ENCODE data around the gene EDDM3A.

EDDM3A gene

DNA sequence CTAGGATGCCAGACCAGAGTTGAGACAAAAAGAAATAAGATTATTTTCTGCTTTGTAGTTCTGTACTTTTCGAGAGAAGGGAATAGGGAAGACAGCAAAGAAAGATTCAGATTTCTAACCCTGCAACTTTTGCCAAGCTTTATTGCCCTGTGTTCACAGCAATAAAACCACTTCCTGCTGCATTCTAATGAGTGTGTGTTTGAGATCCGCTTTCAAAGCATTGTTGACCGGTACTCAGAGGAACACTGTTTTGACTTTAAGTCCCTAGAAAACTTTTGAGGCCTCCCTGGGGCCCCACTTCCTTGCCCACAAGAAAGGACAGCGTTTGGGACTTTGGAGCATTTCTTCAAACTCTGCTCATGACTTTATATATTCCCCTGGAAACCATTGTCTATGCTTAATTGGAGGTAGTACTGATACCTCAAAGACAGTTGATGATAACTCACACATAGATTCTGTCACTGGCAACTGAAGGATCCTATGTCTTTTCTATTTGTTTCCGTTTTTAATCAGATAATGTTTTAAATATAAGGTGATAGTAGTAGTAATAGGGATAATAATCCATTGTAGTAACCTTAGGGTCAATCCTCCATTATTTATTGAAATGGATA, 36.7 kb downstream of the EDDM3A start:
- no peak for DNase-seq

DNA sequence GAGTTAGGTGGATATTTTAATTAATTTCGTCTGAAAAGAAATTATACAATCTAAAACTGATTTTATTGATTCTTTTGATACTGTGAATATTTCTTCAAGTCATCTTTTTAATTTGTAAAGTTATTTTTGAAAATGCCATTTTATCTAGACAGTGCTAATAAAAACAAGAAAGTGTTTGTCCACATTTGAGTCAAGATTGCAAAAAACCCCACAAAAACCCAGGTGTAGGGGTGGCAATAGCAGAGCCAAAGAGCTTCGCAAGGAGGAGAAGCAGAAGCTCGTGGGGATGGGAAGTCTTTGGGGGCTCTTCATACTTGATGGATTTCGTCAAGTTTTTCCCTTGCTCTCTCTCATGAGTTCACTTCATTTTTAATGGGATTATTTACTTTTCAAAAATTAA, 41.3 kb downstream of the EDDM3A start:
- no peak for DNase-seq

DNA sequence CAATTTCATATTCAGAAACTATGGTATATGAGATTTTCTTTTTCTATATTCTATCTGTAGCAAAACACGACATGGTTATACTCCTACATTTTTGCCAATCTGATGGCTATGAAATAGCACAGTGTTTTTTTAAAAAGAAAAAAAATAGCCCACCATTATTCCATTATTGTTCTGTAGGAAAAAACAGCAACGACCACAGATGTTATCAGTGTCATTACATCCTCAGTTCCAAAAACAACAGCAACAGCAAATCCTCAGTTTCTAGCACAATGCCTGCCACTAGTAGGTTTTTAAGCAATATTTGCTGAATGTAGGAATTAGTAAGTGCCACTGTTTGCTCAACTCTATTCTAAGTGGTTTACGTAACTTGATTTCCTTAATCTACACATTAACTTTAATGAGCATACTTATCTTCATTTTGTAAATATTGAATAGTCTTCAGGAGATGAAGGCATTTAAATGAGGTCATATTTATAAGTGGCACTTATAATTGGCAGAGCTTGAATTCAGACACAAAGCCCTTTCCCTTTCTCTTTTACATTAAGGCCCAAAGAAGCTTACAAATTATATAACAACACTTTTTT, 43.6 kb downstream of the EDDM3A start:
- DNase-seq: no peak

DNA sequence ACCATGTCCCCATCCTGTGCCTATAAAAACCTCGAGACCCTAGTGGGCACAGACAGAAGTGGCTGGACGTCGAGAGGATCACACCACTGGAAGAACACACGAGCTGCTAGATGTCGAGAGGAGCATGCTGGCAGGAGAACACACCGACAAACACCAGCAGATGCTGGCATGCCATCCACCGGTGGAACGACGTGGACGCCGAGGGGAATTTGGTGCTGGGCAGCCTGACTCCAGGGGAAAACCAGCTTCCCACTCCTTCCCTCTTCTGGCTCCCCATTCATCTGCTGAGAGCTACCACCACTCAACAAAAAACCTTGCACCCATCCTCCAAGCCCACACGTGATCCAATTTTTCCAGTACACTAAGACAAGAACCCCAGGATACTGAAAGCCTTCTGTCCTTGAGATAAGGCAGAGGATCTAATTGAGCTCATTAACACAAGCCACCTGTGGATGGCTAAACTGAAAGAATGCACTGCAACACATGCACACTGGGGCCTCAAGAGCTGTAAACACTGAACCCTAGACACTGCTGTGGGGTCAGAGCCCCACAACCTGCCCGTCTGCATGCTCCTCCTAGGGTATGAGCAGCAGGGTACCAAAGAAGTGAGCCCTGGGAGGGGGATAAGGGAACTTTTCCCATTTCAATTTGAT, 44.9 kb downstream of the EDDM3A start:
- no peak for DNase-seq

DNA sequence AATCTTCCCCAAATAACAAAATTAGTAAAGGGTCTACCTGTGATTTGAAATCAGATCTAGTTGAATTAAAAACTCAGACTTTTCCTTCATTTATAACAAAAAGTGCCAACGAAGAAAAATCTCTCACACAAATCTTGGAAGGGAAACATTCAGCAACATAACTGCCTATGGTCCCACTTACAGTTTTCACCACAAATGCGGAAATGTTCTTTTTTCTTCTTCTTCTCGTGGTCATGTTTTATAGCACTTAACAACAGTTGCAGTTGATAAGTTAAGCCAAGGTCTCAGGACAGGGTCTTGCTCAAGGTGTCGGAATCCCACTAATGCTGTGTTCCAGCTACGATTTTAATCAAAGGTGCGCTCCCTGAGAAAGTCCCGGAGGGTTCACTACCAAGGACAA, 45.5 kb downstream of the EDDM3A start:
- DNase-seq: no peak

DNA sequence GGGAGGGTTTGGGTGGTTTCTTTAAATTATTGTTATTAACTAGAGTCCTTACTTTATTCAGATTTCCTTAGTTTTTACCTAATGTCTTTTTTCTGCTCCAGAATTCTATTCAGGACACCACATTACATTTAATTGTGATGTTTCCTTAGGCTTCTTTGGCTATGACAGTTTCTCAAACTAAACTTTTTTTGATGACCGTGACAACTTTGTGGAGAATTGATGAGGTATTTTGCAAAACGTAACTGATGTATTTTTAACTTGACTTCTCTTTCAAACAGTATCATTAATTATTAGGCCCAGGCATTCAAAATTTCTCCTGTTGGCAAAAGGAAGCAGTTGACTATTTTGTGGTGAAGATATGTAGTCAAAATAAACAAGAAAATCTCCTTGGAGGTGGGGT, 45.9 kb downstream of the EDDM3A start:
- DNase-seq: no peak

DNA sequence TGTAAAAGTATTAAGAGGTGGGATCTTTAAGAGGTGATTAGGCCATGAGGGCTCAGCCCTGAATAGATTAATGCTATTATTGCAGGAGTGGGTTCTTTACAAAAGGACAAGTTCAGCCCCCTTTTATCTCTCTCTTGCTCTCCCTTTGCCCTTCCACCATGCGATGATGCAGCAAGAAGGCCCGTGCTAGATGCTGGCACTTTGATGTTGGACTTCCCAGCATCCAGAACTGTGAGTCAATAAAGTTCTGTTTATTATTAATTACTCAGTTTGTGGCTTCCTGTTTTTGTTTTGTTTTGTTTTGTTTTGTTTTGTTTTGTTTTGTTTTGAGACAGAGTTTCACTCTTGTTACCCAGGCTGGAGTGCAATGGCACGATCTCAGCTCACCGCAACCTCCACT, 46.9 kb downstream of the EDDM3A start:
- no peak for DNase-seq

DNA sequence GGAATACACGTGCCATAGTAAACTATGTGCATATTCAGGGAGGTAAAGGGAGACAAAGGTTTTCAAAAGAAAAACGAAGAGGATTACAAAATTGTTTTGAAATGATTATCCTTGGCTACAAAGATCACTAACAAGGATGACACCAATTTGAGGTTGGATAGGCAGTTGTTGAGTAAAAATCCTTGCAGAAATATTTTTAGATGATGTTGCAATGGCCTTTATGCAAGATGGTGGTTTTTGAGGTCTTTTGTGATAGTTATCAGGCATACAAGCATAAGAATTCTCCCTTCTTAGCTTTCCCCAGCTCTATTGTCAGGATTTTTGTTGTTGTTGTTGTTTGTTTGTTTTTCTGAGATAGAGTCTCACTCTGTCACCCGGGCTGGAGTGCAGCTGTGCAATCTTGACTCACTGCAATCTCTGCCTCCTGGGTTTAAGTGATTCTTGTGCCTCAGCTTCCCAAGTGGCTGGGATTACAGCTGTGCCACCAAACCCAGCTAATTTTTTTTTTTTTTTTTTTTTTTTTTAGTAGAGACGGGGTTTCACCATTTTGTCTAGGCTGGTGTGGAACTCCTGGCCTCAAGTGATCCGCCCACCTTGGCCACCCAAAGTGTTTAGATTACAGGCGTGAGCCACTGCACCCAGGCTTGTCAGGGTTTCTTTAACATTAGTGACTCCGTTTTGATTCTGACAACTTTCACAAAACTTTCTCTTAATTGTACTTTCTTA, 49.1 kb downstream of the EDDM3A start:
- DNase-seq: no peak

DNA sequence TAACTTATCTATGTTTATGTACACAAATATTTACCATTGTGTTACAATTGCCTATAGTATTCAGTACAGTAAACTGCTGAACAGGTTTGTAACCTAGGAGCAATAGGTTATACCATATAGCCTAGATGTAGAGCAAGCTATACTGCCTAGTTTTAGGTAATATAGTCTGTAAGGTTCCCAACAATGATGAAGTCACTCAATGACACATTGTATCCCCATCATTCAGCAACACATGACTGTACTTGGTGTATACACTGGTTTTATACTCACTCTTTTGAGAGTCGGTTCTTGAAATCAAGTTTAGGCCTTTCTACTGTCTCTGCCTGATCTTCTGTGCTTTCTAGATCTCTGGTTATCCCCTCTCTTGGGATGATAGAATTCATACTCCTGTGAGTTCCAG, 51.5 kb downstream of the EDDM3A start:
- no peak for DNase-seq

All from nucleus accumbens (tissue), 56 donors.